HG03135 (cell line): ENCODE data around the gene CFAP97.

Source experiments
- ATAC-seq: cut with Tn5 transposase; IDR thresholded peaks from one replicate; pipeline ENCODE4 v1.9.1; 2021; ENCODE audit warnings: mild to moderate bottlenecking, moderate library complexity; ENCODE audit not compliant: unreplicated experiment

CFAP97 gene

DNA sequence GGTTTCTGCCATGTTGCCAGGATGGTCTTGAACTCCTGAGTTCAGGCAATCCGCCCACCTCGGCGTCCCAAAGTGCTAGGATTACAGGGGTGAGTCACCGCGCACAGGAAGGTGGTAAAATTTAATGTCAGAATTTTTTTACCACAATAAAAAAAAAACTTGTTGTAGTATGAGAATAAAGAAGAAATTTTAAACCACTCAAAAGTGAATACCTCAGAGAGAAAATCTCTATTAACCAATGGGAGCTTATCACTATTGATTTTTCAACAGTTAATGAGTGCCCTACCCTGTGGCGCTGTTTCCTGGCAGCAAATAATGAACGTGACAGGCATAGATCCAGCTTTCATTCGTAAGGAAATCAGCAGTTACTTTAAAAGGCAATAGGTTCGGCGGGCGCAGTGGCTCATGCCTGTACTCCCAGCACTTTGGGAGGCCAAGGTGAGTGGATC, 93.4 kb downstream of the CFAP97 start:
- ATAC-seq = no peak

DNA sequence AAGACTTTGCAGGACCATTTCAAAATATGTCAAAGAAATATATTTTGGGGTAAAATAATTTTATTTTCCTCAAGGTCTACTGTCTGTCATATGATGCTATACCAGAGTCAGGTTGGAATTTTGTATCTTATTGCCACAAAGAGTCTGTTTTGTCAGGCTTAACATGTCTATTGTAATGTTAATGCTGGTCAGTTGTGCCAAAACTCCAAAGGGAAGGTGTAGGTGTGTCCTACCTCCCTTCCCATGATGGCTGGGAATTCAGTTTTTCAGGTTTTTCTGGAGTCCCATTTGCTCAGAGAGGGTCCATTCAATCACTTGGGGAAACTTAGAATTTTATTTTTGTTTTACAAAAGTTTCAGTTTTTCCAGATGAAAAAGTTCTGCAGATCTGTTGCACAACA, 94.1 kb downstream of the CFAP97 start:
- no peak for ATAC-seq
